Endothelial cell (in vitro differentiated cells): Measurements from ENCODE around the gene POLR2H. TPM values are rescaled to one million over a fixed set of nuclear protein-coding genes. Genes with fewer than 3 reads are reported as not detected.
A peak's percentile ranks its signal among the peaks of the same experiment; 100 is the strongest.

Source experiments
- DNase-seq: peaks from one replicate; pipeline ENCODE4 v3.0.0; 2021; ENCODE audit warnings: low spot score
- H3K27ac Mint-ChIP-seq: one replicate; pipeline ENCODE4 v1.8.0; 2021; ENCODE audit warnings: mixed read lengths, inconsistent platforms; ENCODE audit not compliant: unreplicated experiment
- H3K27me3 Mint-ChIP-seq: one replicate; pipeline ENCODE4 v1.8.0; 2021; ENCODE audit warnings: mild to moderate bottlenecking, moderate library complexity, mixed read lengths, inconsistent platforms; ENCODE audit not compliant: unreplicated experiment
- H3K36me3 Mint-ChIP-seq: one replicate; pipeline ENCODE4 v1.8.0; 2021; ENCODE audit warnings: mild to moderate bottlenecking, low read depth, mixed read lengths, inconsistent platforms; ENCODE audit not compliant: unreplicated experiment
- H3K4me1 Mint-ChIP-seq: one replicate; pipeline ENCODE4 v1.8.0; 2021; ENCODE audit warnings: mild to moderate bottlenecking, mixed read lengths, inconsistent platforms; ENCODE audit not compliant: unreplicated experiment
- H3K4me3 Mint-ChIP-seq: one replicate; pipeline ENCODE4 v1.8.0; 2021; ENCODE audit warnings: mild to moderate bottlenecking, mixed read lengths, inconsistent platforms; ENCODE audit not compliant: unreplicated experiment
- H3K9me3 Mint-ChIP-seq: one replicate; pipeline ENCODE4 v1.8.0; 2021; ENCODE audit warnings: mixed read lengths, inconsistent platforms; ENCODE audit not compliant: unreplicated experiment
- CTCF ChIP-seq: fragments of 200-600 bp; sonication (generic); IDR thresholded peaks from one replicate; pipeline ENCODE4 v1.5.0; 2021; ENCODE audit warnings: antibody characterized with exemption; ENCODE audit not compliant: unreplicated experiment
- total RNA-seq: library from RNA; stranded (reverse); fragmentation: NEBNext Ultra II Directional; extraction: Animal tissue kit (Norgen Biotek cat#: 25700); gene quantifications from one replicate; pipeline ENCODE4 v1.2.1, GENCODE V29; 2021; ENCODE audit not compliant: unreplicated experiment

POLR2H gene
- total RNA-seq, 1 donor from 2014 or later: 56.1 TPM

GRCh38 chr3:184334470-184335158, 26.9 kb upstream of the POLR2H start:
- Mint-ChIP-seq H3K36me3 (peaks cover 52% of the 10 kb centered on the region), H3K27ac (peak overlapping the region; percentile 96), H3K27me3 (peaks cover 37% of the 10 kb centered on the region), H3K9me3 (no peaks in the 10 kb centered on the region), H3K4me3 (peak overlapping the region; percentile 63), H3K4me1 (peaks cover 69% of the 10 kb centered on the region)
- TF ChIP-seq CTCF: no peak
- no peak for DNase-seq

DNA sequence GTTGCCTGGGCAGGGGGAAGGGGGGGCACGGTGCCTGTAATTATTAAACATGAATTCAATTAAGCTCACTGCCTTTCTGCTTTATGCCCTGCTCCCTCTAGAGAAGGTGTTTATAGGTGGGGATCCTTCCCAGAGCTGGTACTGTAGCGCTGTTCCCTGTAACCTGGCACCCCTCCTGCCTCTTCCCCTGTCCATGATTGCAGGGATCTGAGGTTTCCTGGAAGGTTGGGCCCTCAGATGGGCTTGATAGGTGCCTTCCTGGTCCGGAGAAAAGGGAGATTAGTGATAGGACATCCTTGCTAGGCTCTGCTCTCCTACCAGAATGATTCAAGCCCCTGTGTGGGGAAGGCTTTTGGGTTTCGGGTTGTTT, 26.2 kb upstream of the POLR2H start:
- Mint-ChIP-seq H3K27ac (peak overlapping the region; percentile 91), H3K27me3 (peaks cover 37% of the 10 kb centered on the region), H3K9me3 (no peaks in the 10 kb centered on the region), H3K4me3 (peak overlapping the region; percentile 81), H3K4me1 (peaks cover 67% of the 10 kb centered on the region), H3K36me3 (peaks cover 48% of the 10 kb centered on the region)
- TF ChIP-seq CTCF: no peak
- no peak for DNase-seq

DNA sequence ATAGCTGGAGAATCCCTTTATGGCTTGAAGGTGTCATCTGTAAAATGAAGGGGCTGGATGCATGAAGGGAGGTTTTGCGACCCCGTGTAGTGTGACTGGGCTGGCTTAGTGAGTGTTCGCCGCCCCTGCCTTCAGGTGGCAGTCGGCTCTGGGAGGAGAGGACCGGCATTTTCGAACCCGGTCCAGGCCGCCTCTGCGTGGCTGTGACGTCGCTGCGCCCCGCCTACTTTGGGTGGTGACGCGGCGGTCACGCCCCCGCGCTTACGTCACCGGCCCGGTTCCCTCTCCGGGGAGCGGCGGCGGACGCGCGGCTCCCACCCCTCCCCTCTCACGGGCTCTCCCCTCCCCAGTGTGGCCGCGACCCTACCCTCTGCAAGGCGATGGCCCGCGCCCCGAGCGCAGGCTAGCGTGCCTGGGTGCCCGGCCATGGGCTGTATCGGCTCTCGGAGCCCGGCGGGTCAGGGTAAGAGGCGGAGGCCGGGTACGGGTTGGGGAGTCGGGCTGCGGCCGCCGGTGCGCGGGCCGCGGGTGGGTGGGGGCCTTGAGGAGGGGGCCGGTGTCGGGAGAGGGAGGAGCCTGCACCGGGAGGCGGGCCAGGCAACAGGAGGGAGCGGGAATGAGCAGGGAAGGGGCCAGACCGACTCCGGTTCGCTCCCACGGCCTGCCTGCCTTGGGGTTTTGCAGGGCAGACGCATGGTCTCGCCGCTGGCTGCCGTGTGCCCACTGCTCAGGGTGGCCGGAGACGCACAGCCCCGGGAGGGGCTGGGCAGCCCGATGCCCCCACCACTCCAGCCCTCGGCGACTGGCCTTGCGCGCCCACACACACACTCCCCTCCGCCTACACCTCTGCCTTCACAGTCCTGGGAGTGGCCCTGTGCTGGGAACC, 25.6 kb upstream of the POLR2H start:
- Mint-ChIP-seq H3K27me3 (peaks cover 38% of the 10 kb centered on the region), H3K4me1 (peaks cover 71% of the 10 kb centered on the region), H3K9me3 (no peaks in the 10 kb centered on the region), H3K27ac (peak overlapping the region; percentile 94), H3K4me3 (peak overlapping the region; percentile 94), H3K36me3 (peaks cover 49% of the 10 kb centered on the region)
- peak; percentile 88 for DNase-seq
- TF ChIP-seq CTCF: no peak

DNA sequence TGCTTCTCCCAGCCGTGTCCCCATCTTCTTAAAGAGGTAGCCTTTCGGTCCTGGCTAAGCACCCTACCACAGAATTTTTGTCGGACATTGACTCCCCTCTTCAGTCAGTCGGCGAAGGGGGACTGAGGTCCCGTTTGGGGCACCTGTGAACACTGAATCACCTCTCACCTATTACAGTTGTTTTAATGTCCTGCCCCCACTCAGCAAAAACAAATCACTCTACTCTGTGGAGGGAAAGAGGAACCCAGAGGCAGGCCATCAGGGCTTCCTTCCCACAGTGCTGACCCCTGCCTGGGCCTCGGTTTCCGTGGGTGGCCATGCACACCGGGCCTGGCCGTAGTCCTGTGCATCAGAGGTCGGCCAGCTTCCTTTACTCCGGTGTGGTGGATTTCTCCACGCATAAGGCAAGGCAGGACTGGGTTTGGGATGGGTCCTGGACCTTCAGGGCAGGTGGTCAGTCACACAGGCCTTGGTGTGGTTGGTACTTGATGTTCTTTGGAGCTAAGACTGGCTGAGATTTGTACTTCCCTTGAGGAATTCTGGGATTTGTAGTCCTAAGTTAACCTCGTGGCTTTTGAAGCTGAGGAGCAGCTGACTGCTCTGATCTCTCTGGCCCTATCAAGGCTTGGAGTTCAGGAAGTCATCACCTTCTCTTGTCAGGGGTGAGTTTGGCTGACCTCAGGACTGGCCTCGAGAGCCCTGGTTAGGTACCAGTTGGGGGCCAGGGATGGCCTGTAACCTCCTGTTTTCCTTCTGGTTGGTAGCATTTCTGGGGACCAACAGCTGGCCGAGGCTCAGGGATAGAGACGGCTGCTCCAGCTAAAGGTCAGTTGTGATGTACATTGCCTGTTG, 24.7 kb upstream of the POLR2H start:
- Mint-ChIP-seq H3K4me1 (peaks cover 71% of the 10 kb centered on the region), H3K9me3 (no peaks in the 10 kb centered on the region), H3K36me3 (peaks cover 44% of the 10 kb centered on the region), H3K27me3 (peaks cover 42% of the 10 kb centered on the region), H3K4me3 (peak overlapping the region; percentile 94), H3K27ac (peak overlapping the region; percentile 94)
- no peak for DNase-seq
- no peak for TF ChIP-seq CTCF
